GM18861 (cell line): Measurements from ENCODE around the gene POU2F2.
"Not testable (repeated sequence)": the region's sequence is repeated elsewhere in the genome, so short reads cannot be mapped to it uniquely, and the experiment has no call there.

ENCODE experiments used
- ATAC-seq: cut with Tn5 transposase; IDR thresholded peaks from one replicate; pipeline ENCODE4 v1.9.1; 2021; ENCODE audit not compliant: unreplicated experiment

POU2F2 gene

GRCh38 chr19:42065051-42065450, 67.2 kb downstream of the POU2F2 start:
- no peak for ATAC-seq

- no peak for ATAC-seq
Measured at GRCh38 chr19:42064432-42064831, 67.8 kb downstream of the POU2F2 start.

- ATAC-seq, result no peak
Measured at GRCh38 chr19:42062381-42062780, 69.9 kb downstream of the POU2F2 start.

- ATAC-seq, result no peak
Measured at GRCh38 chr19:42060117-42060516, 72.1 kb downstream of the POU2F2 start.

- ATAC-seq, result no peak
Measured at GRCh38 chr19:42059196-42059595, 73.0 kb downstream of the POU2F2 start.

- ATAC-seq, result no peak
Measured at GRCh38 chr19:42057846-42058245, 74.4 kb downstream of the POU2F2 start.

GRCh38 chr19:42054205-42054604, 78.0 kb downstream of the POU2F2 start:
- no peak for ATAC-seq

- no peak for ATAC-seq
Measured at GRCh38 chr19:42053037-42053935, 79.0 kb downstream of the POU2F2 start.

- ATAC-seq, result no peak
Measured at GRCh38 chr19:42052241-42052863, 79.9 kb downstream of the POU2F2 start.

- no peak for ATAC-seq
Measured at GRCh38 chr19:42051166-42052115, 80.8 kb downstream of the POU2F2 start.

GRCh38 chr19:42048992-42049391, 83.3 kb downstream of the POU2F2 start:
- ATAC-seq, result no peak

- no peak for ATAC-seq
Measured at GRCh38 chr19:42045575-42045974, 86.7 kb downstream of the POU2F2 start.

- no peak for ATAC-seq
Measured at GRCh38 chr19:42042455-42043170, 89.6 kb downstream of the POU2F2 start.

GRCh38 chr19:42040491-42040890, 91.8 kb downstream of the POU2F2 start:
- not testable (repeated sequence) for ATAC-seq

GRCh38 chr19:42040031-42040430, 92.2 kb downstream of the POU2F2 start:
- no peak for ATAC-seq

GRCh38 chr19:42038666-42039065, 93.6 kb downstream of the POU2F2 start:
- no peak for ATAC-seq

GRCh38 chr19:42037649-42038048, 94.6 kb downstream of the POU2F2 start:
- no peak for ATAC-seq
